ENCODE measurements around the gene RPLP2.

DNA sequence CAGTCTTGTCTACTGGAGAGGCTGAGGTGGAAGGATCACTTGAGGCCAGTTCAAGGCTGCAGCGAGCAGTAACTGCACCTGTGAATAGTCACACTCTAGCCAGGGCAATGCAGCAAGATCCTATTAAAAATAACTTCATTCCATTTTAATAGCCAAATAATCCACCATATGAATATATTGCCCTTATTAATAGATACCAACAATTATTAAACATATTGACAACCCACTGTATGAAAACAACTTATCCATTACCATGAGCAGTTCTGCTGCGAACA, 42.9 kb upstream of the RPLP2 start:
- TF ChIP-seq, protein P1, sequence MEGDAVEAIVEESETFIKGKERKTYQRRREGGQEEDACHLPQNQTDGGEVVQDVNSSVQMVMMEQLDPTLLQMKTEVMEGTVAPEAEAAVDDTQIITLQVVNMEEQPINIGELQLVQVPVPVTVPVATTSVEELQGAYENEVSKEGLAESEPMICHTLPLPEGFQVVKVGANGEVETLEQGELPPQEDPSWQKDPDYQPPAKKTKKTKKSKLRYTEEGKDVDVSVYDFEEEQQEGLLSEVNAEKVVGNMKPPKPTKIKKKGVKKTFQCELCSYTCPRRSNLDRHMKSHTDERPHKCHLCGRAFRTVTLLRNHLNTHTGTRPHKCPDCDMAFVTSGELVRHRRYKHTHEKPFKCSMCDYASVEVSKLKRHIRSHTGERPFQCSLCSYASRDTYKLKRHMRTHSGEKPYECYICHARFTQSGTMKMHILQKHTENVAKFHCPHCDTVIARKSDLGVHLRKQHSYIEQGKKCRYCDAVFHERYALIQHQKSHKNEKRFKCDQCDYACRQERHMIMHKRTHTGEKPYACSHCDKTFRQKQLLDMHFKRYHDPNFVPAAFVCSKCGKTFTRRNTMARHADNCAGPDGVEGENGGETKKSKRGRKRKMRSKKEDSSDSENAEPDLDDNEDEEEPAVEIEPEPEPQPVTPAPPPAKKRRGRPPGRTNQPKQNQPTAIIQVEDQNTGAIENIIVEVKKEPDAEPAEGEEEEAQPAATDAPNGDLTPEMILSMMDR (conservative IDR thresholded peaks at IDR 0.05; ENCODE audit: low read depth, low read length) = no peak
- no peak for TF ChIP-seq EZH2 (IDR thresholded peaks at IDR 0.05; ENCODE audit: borderline replicate concordance, low read depth, low read length, poor library complexity, severe bottlenecking)
